Urinary bladder (tissue), 4 donors: Measurements from ENCODE around the gene CDK5. TPM values are rescaled to one million over a fixed set of nuclear protein-coding genes. Genes with fewer than 3 reads are reported as not detected.
"Not testable (repeated sequence)": the region's sequence is repeated elsewhere in the genome, so short reads cannot be mapped to it uniquely, and the experiment has no call there.

Experiments used
- DNase-seq: peaks from one replicate; pipeline ENCODE4 v3.0.0-alpha.2; 2015; ENCODE audit errors: extremely low spot score
- H3K27ac ChIP-seq: one replicate; pipeline ENCODE4 v1.5.1; 2013; ENCODE audit warnings: low read depth, mild to moderate bottlenecking, moderate library complexity
- H3K36me3 ChIP-seq: one replicate; pipeline ENCODE4 v1.6.1; 2013; ENCODE audit warnings: mild to moderate bottlenecking, moderate library complexity; ENCODE audit not compliant: insufficient read depth
- H3K4me1 ChIP-seq: one replicate; pipeline ENCODE4 v1.6.1; 2013; ENCODE audit warnings: mild to moderate bottlenecking, moderate library complexity; ENCODE audit not compliant: insufficient read depth
- H3K4me3 ChIP-seq: one replicate; pipeline ENCODE4 v1.5.1; 2013; ENCODE audit warnings: low read depth, low read length
- WGBS: extraction: QIAGEN DNeasy Blood & Tissue Kit; methylation state at CpG from one replicate; pipeline ENCODE4 v1.1.7; 2013; 5-methylcytosine and 5-hydroxymethylcytosine counted together
- polyA plus RNA-seq: library from polyadenylated mRNA; stranded (reverse); fragments of 200-250 nt; gene quantifications from one replicate; pipeline ENCODE4 v1.2.3, GENCODE V29; 2013
- total RNA-seq: library from RNA; depleted of rRNA; stranded (reverse); fragments of >200 nt; gene quantifications from one replicate; pipeline ENCODE4 v1.2.3, GENCODE V29; 2014
- donor health status: healthy with polysubstance abuse.
- donor health status: healthy.

CDK5 gene
- total and polyA plus RNA-seq, 2 donors: 6.7 to 9.4 TPM

DNA sequence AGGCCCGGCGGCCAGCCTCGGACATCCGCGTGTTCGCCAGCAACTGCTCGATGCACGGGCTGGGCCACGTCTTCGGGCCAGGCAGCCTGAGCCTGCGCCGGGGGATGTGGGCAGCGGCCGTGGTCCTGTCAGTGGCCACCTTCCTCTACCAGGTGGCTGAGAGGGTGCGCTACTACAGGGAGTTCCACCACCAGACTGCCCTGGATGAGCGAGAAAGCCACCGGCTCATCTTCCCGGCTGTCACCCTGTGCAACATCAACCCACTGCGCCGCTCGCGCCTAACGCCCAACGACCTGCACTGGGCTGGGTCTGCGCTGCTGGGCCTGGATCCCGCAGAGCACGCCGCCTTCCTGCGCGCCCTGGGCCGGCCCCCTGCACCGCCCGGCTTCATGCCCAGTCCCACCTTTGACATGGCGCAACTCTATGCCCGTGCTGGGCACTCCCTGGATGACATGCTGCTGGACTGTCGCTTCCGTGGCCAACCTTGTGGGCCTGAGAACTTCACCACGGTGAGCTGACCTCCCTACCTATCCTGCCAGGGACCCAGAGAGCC lies 8.7 kb downstream of the CDK5 start:
- WGBS: 90% methylated on average over 38 of the region's 38 CpGs
- no peaks in the 10 kb centered on the region for H3K36me3 ChIP-seq
- peaks cover 1% of the 10 kb centered on the region for H3K4me1 ChIP-seq
- no peak overlapping the region for H3K27ac ChIP-seq
- no peak overlapping the region for H3K4me3 ChIP-seq
- DNase-seq: no peak

DNA sequence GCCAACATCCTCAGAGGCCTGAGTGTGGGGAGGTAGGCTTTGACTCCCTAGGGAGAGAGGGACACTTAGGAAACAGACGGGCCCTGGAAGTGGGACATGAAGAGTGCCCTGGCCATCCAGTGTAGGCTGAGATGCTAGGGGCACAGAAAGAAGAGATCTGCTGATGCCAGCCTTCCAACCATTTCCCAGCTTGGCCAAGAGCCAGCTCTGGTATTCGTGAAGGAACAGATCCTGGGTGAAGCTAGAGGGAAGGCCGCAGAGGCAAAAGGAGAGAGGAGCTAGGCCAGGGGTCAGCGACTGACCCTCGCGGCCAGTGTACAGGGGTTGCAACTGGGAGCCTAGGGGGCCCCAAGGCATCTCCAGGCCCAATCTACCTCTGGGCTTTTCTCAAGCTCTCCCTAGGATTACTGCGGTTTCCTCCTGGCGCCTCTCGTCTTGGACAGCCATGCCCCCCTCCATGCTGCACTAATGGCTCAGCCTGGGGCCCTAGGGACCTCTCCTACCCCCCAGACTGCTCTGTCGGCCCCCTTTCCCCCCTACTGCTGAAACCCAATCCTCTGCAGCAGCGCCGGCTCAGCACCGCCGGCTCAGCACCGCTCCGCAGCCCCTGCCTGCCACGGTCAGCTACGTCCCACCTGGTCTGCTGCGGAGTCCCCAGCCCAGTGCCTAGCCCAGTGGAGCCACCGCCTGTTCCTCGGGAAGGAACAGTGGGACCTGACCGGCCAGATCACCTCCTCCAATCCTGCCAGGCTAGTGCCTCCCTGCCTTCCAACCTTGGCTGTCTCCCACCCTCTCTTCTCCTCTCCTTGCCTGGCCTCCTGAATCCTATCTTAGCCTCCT lies 9.5 kb downstream of the CDK5 start, which contains the start of gene ASIC3:
Gene ASIC3, plus strand, starts transcription at position 556 of the 840 bp plus-strand sequence. CDS start 355 bp downstream, outside the sequence.
- Histone ChIP-seq H3K27ac (no peak within 1 kb of the TSS), H3K36me3 (no peaks in the 10 kb centered on the region), H3K4me3 (no peak within 1 kb of the TSS), H3K4me1 (peaks cover 1% of the 10 kb centered on the region)
- DNase-seq: no peak
- WGBS: 69% methylated on average over 22 of the region's 22 CpGs

DNA sequence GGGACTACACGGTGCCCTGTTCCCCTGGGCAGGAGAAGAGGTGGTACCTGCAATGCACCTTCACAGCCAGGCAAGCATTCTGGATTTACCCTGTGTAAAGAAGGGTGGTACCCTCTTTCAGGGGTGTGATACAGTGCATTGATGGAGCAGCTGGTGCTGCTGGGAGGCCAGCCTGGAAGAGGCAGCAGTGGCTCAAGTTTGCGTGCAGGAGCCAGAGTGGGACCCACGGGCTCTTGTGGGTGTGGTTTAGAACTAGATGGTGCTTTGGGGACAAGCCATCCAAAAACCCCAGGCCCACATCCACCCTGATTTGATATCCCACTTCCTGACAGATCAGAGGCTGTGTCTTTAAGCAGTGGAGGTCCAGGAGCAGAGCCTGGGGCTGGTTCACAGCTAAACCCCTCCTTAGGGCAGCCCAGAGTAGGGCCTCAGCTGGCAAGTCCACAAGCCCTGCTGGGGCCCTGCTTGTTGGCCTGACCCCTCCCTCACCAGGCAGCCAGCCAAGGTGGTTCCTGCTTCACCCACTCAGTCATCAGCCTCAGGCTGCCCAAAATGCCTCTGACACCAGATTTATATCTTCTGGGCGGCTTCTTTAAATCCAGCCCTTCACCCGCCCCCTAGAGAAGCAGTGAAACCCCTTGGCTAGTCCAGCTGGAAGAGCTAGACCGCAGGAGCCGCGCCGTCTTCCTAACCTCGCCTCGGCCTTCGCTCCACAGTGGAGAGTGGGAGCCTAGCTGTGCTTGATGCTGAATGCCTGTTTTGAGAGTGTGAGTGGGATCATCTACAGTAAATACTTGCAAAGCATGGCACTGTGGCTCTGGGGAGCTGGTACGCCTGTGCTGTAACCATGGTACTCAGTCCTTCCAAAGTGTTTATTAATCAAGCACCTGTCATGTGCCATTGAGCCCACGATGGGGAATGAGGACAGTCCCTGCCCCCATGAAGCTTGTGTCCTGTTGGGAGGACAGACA lies 10.8 kb downstream of the CDK5 start:
- WGBS: 22% methylated on average over 14 of the region's 14 CpGs

DNA sequence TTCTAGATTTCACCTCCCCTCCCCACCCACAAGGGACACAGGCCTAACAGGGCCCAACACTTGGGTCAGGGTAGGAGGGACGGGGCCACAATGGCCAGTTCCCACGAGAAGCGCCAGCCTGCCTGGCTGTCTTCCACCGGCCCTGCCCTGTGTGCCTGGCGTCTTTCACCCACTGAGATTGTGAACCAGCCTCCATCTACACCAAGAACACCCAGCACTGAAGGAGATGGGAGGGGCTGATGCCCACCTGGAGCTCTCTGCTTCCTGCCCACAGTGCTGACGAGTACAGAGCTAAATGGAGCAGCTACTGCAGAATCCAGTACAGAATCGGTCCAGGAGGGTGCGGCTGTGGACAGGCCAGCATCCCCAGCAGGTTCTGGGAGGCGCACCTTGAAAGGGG lies 11.7 kb downstream of the CDK5 start:
- Histone ChIP-seq H3K36me3 (no peaks in the 10 kb centered on the region), H3K27ac (no peak overlapping the region), H3K4me3 (no peak overlapping the region), H3K4me1 (no peaks in the 10 kb centered on the region)
- 89% methylated on average over 9 of the region's 9 CpGs for WGBS
- no peak for DNase-seq

More for the DNA sequence above, 10.8 kb downstream of the CDK5 start:
- H3K4me3 ChIP-seq: no peak overlapping the region
- H3K36me3 ChIP-seq: no peaks in the 10 kb centered on the region
- no peak for DNase-seq
- no peak overlapping the region for H3K27ac ChIP-seq
- peaks cover 1% of the 10 kb centered on the region for H3K4me1 ChIP-seq

DNA sequence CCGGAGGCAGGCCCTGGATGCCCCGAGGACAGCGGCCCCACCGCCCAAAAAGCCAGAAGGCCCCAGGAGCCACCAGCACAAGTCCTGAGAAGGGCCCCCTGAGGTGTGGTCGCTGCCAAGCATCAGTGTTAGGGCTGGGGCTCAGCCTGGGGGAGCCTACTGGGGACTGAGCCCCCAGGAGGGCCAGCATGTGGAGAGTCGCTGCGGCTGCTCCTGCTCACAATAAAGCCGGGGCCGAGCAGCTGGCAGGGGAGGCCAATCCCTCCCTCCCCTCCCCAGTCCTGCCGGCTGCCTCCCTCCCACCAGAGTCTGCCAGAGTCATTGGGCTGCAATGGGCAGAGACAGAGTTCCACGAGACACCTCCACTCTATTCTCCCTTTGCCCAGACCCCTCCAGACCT lies 12.4 kb downstream of the CDK5 start:
- H3K4me3 ChIP-seq: no peak overlapping the region
- no peak for DNase-seq
- 79% methylated on average over 11 of the region's 11 CpGs for WGBS
- no peaks in the 10 kb centered on the region for H3K4me1 ChIP-seq
- no peaks in the 10 kb centered on the region for H3K36me3 ChIP-seq
- no peak overlapping the region for H3K27ac ChIP-seq

DNA sequence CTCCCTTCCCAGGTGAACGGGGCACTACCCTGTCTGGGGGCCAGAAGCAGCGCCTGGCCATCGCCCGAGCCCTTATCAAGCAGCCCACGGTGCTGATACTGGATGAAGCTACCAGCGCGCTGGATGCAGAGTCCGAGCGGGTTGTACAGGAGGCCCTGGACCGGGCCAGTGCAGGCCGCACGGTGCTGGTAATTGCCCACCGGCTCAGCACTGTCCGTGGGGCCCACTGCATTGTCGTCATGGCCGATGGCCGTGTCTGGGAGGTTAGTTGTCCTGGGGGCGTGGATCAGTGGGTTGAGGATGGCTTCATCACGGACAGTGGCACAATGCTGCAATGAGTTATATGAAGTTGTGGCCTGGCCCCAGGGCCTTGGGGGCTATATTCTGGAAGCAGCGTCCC lies 13.7 kb downstream of the CDK5 start:
- Histone ChIP-seq H3K36me3 (no peaks in the 10 kb centered on the region), H3K27ac (no peak overlapping the region), H3K4me3 (no peak overlapping the region), H3K4me1 (no peaks in the 10 kb centered on the region)
- no peak for DNase-seq
- 94% methylated on average over 20 of the region's 20 CpGs for WGBS

DNA sequence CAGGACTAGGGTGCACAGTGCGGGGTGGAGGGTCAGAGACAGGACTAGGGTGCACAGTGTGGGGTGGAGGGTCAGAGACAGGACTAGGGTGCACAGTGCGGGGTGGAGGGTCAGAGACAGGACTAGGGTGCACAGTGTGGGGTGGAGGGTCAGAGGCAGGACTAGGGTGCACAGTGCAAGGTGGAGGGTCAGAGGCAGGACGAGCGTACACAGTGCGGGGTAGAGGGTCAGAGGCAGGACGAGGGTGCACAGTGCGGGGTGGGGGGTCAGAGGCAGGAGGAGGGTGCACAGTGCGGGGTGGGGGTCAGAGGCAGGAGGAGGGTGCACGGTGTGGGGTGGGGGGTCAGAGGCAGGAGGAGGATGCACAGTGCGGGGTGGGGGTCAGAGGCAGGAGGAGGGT lies 14.2 kb downstream of the CDK5 start:
- H3K4me3 ChIP-seq, H3K36me3 ChIP-seq, DNase-seq, H3K27ac ChIP-seq, H3K4me1 ChIP-seq: not testable (repeated sequence)
- 84% methylated on average over 10 of the region's 10 CpGs for WGBS

DNA sequence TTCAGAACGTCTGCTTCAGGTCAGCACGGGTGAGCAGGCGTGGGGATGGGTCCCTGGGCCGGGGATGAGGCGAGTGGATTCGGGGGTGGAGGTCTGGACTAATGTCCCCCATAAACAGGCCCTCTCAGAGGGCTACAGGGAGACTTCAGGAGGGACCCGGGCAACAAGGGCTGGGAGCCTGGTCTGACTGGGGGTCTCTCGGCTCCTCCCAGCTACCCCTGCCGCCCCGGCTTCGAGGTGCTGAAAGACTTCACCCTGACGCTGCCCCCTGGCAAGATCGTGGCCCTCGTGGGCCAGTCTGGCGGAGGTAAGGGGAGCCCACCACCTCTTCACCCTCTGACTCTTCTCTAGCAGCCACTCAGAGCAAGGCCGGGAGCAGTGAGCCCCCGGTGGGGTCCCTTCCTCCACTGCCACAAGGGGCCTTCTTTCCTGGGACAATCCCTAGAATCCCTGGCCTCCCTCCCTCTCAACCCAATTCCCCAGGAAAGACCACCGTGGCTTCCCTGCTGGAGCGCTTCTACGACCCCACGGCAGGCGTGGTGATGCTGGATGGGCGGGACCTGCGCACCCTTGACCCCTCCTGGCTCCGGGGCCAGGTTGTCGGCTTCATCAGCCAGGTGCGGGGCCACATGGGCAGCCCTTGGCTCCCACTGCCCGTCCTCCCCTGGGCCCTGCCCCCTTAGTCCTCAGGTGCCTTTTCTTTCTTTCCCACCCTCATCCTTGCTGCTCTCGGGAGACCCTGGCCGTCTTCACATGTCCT lies 16.9 kb downstream of the CDK5 start:
- Histone ChIP-seq H3K4me1 (no peaks in the 10 kb centered on the region), H3K4me3 (no peak overlapping the region), H3K27ac (no peak overlapping the region), H3K36me3 (no peaks in the 10 kb centered on the region)
- DNase-seq: no peak
- WGBS: 93% methylated on average over 30 of the region's 30 CpGs

DNA sequence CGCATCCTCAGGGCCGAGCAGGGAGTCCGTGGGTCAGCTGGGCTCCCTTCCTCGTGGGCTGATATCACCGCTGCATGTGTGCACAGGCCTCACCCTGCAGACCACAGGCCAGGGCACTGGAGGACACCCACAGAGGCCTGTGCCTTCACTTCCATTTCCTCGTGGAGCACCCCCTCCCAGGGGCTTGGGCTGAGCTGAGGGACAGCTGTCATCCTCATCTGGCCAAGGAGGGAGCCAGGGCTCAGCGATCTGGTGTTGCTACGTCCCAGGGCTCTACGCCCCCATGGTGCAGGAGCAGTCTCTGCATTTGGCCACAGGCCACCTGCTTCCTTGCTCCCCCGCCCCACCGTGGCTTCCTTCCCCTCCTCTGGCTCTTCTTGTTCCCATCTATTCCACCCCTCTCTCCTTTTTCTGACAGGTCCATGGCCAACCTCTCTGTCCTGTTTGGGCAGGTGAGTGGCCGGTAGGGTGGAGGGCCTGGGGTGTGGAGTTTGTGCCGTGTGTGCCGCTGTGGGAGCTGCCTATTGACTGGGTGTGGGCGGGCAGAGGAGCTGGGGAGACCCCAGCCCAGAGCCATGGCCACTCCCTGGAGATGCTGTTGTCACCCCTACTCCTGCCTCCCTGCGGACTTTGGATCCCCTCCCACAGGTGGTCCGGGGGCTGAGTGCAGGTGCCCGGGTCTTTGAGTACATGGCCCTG lies 17.7 kb downstream of the CDK5 start:
- H3K4me1 ChIP-seq: no peaks in the 10 kb centered on the region
- WGBS: 71% methylated on average over 18 of the region's 18 CpGs
- no peak overlapping the region for H3K4me3 ChIP-seq
- no peak for DNase-seq
- no peak overlapping the region for H3K27ac ChIP-seq
- no peaks in the 10 kb centered on the region for H3K36me3 ChIP-seq

DNA sequence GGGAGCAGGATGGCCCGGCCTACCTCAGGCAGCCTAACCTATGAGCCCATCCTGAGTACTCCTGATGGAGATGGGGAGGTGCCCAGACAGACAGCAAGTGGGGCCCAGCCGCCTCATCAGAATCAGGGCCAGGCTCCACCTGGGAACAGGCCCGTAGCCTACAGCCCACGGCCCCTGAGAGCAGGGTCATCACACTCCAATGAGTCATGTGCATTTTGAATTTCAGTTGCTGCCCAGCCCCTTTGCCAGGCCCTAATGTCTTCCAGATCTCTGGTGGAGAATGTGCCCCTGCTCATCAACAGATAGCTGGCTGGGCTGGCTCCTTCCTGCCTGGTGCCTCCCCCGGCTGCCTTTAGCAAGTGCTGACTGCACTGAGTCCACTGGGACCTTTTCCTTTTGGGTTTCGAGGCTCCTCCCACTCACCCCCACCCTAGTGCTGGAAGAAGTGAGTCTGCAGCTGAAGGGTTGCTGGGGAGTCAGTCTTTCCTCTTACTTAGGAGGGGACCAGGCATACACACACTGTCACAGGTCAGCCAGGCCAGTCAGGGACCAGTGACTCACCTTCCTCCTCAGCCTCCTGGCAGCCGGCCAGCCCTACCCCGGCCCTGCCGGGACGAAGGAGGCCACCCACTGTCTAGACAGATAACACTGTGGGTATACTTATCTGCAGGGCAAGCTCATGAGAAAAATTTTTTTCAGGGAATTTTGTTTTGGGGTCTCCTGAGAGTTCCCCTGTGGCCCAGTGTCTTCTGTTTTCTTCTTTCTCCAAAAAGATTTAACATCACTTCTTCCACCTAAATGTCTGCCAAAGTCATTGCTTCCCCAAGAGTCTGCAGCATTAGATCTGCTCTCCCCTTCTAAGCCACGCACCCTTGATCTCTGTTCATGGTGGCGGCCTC lies 18.5 kb downstream of the CDK5 start:
- 38% methylated on average over 12 of the region's 12 CpGs for WGBS
- no peak overlapping the region for H3K4me3 ChIP-seq
- no peak overlapping the region for H3K27ac ChIP-seq
- H3K36me3 ChIP-seq: no peaks in the 10 kb centered on the region
- H3K4me1 ChIP-seq: no peaks in the 10 kb centered on the region
- no peak for DNase-seq

DNA sequence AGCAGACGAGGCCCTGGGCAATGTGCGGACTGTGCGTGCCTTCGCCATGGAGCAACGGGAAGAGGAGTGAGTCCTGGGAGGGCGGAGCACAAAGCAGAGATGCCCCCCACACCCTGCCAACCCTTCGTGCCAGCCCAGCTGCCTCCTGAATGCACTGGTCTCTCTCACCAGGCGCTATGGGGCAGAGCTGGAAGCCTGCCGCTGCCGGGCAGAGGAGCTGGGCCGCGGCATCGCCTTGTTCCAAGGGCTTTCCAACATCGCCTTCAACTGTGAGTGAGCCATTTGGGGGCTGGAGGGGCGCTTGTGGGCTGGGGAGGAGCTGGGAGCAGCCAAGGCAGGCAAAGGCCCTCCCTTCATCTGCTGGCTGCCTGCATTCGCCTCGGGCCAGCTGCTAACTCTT lies 21.8 kb downstream of the CDK5 start:
- Histone ChIP-seq H3K27ac (no peak overlapping the region), H3K36me3 (no peaks in the 10 kb centered on the region), H3K4me1 (no peaks in the 10 kb centered on the region), H3K4me3 (no peak overlapping the region)
- 93% methylated on average over 17 of the region's 17 CpGs for WGBS
- no peak for DNase-seq
